Measurements from ENCODE around the gene CKS1B.

The CKS1B gene

DNA sequence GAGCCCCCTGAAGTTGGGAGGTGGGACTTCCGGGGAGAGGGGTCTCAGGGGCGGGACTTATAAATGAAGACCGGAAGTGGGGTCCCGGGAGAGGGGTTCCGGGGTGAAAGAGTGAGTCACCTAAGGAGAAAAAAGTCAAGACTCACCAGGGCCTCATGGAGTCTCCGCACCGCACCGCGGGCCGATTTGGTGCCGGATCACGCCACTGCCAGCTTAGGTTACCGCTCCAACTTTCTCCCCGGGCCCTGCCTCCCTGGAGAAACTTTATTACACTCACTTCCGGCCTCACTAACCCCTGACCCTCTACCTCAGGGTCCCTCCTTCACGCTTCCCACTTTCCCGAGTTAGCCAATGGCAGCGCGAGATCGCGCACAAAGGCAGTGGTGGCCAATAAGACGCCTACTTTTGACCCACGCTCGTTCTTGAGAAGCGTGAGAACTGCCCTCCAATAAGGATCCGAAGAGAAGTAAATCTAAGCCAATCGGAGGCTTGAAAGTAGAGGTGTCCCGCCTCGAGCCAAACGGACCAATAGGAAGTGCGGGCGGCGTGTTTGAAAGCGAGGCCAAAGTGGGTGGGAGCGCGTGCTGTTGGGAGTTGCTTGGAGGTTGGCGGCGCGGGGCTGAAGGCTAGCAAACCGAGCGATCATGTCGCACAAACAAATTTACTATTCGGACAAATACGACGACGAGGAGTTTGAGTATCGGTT lies at the start of gene CKS1B:
TSS of gene CKS1B (plus strand) at position 580 of the 706 bp plus-strand sequence. CDS start at position 645, 65 bp downstream.
- DNase-seq, result peak; percentile 94
- Mint-ChIP-seq H3K36me3 (ENCODE audit: low read depth) (peaks cover 12% of the 10 kb centered on the region), H3K9me3 (no peaks in the 10 kb centered on the region), H3K4me3 (no peak within 1 kb of the TSS), H3K4me1 (peaks cover 31% of the 10 kb centered on the region), H3K27me3 (ENCODE audit: low read depth, poor library complexity) (no peaks in the 10 kb centered on the region), H3K27ac (no peak within 1 kb of the TSS)
- TF ChIP-seq, protein P1, sequence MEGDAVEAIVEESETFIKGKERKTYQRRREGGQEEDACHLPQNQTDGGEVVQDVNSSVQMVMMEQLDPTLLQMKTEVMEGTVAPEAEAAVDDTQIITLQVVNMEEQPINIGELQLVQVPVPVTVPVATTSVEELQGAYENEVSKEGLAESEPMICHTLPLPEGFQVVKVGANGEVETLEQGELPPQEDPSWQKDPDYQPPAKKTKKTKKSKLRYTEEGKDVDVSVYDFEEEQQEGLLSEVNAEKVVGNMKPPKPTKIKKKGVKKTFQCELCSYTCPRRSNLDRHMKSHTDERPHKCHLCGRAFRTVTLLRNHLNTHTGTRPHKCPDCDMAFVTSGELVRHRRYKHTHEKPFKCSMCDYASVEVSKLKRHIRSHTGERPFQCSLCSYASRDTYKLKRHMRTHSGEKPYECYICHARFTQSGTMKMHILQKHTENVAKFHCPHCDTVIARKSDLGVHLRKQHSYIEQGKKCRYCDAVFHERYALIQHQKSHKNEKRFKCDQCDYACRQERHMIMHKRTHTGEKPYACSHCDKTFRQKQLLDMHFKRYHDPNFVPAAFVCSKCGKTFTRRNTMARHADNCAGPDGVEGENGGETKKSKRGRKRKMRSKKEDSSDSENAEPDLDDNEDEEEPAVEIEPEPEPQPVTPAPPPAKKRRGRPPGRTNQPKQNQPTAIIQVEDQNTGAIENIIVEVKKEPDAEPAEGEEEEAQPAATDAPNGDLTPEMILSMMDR (IDR thresholded peaks at IDR 0.05), result no peak

DNA sequence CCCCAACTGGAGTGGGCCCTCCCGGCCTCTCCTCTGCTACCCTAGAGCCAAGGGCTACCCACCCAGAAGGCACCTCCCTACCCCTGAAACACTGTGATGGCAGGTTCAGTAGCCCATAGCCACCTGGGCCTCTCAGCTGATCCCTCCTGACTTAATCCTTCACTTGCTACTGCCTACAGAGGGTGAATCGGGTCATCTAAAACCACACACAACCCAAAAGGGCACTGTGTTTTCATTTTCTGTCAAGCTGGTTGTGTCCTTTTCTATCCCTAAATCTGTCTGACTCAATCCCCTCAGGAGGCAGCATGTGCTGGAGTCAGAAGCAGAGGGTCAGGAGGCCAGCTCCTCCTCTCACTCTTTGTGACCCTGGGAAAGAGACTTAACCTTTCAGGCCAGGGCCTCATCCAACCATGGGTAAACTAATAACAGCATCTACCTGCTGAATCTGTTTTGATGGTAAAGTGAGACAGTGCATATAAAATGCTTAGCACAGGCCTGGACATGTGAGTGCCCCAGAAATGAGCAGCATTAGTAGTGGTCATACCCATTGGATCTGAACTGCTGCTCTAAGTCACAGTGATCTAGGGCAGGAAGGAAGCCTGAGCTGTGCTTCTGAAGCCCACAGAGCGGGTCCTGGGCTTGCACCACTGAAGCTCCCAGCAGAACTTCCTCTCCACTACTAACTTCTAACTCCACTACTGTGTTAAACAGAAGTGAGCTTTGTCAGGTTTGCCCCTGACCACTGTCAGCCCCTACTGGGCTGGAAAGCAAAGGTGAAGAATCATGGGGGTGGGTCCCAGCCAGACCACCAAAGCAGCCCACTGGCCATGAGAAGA lies 48.9 kb upstream of the CKS1B start:
- TF ChIP-seq, protein P1 (IDR thresholded peaks at IDR 0.05), result no peak
- H3K4me3 Mint-ChIP-seq, result no peak overlapping the region
- no peaks in the 10 kb centered on the region for H3K27me3 Mint-ChIP-seq (ENCODE audit: low read depth, poor library complexity)
- peaks cover 44% of the 10 kb centered on the region for H3K36me3 Mint-ChIP-seq (ENCODE audit: low read depth)
- DNase-seq, result no peak
- no peaks in the 10 kb centered on the region for H3K9me3 Mint-ChIP-seq
- peak overlapping the region; percentile 98 for H3K27ac Mint-ChIP-seq
- peaks cover 20% of the 10 kb centered on the region for H3K4me1 Mint-ChIP-seq

DNA sequence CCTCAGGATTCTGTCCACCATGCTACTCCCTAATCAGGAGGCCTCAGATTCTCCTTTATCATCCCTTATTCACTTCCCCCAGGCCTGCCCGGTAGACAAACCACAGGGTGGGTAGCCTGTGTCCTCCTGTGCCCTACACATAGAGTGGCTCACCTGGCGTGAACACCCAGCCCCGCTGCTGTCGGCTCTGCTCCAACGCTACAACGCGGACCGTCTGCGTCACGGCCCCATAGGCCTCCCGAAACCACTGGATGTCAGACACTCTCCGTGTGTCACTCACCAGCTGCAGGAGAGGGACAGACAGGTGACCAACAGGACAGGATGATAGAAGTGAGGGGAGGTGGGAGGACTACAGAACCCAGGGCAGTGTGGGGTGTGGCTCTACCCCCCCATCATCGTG lies 48.3 kb upstream of the CKS1B start:
- H3K27me3 Mint-ChIP-seq (ENCODE audit: low read depth, poor library complexity), result no peaks in the 10 kb centered on the region
- no peak overlapping the region for H3K4me3 Mint-ChIP-seq
- peaks cover 44% of the 10 kb centered on the region for H3K36me3 Mint-ChIP-seq (ENCODE audit: low read depth)
- H3K27ac Mint-ChIP-seq, result no peak overlapping the region
- no peak for DNase-seq
- peaks cover 20% of the 10 kb centered on the region for H3K4me1 Mint-ChIP-seq
- H3K9me3 Mint-ChIP-seq, result no peaks in the 10 kb centered on the region
- TF ChIP-seq, protein P1 (IDR thresholded peaks at IDR 0.05), result no peak

DNA sequence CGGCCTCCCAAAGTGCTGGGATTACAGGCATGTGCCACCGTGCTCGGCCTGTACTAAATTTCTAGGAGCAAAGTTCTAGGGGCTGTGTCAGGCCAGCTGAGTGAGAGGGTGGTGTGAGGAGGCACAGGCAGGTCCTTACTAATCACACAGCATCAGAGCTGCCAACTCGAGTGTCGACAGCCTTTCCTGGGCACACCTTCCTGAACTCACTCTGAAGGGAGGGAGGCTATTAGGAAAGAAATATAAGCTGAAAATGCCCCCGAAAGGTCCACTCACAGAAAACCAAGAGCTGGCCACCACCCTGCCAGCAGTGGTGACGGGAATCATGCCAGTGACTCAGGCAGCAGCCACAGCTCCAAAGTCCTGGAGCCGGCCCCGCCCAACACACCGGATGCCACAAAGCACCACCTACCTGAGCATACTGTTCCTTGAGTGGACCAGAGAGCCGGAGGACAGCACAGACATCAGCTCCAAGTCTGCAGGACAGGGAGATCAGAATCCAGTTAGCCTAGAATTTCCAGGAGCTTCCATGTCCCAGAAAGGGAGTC lies 42.5 kb upstream of the CKS1B start:
- Mint-ChIP-seq H3K36me3 (ENCODE audit: low read depth) (peaks cover 12% of the 10 kb centered on the region), H3K4me1 (peaks cover 15% of the 10 kb centered on the region), H3K9me3 (no peaks in the 10 kb centered on the region), H3K27me3 (ENCODE audit: low read depth, poor library complexity) (peaks cover 7% of the 10 kb centered on the region), H3K4me3 (no peak overlapping the region), H3K27ac (no peak overlapping the region)
- TF ChIP-seq, protein P1 (IDR thresholded peaks at IDR 0.05), result no peak
- DNase-seq, result no peak

DNA sequence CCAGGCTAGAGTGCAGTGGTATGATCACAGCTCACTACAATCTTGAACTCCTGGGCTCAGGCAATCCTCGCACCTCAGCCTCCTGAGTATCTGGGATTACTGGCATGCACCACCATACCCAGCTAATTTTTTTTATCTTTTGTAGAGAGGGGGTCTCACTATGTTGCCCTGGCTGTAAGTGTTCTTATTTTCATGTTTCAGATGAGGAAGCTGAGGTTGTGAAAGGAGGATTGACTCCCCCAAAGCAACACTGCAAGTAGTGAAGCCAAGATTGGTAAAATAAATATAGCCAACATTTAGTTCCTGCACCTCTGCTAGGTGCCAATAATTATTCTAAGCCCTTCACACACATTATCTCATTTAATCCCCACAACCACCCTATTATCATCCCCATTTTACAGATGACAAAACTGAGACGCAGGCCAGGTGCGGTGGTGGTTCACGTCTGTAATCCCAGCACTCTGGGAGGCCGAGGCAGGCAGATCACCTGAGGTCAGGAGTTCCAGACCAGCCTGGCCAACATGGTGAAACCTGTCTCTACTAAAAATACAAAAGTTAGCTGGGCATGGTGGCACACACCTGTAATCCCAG lies 40.0 kb upstream of the CKS1B start:
- peaks cover 31% of the 10 kb centered on the region for H3K4me1 Mint-ChIP-seq
- H3K27ac Mint-ChIP-seq, result no peak overlapping the region
- H3K4me3 Mint-ChIP-seq, result no peak overlapping the region
- no peaks in the 10 kb centered on the region for H3K36me3 Mint-ChIP-seq (ENCODE audit: low read depth)
- DNase-seq, result no peak
- peaks cover 8% of the 10 kb centered on the region for H3K27me3 Mint-ChIP-seq (ENCODE audit: low read depth, poor library complexity)
- H3K9me3 Mint-ChIP-seq, result no peaks in the 10 kb centered on the region
- TF ChIP-seq, protein P1 (IDR thresholded peaks at IDR 0.05), result no peak
